Adrenal gland (tissue), 12 donors: ENCODE measurements around the gene VSX1. TPM values are rescaled to one million over a fixed set of nuclear protein-coding genes. Genes with fewer than 3 reads are reported as not detected.

Source experiments
- DNase-seq, 7 donors: peaks; one replicate each; pipeline ENCODE4 v3.0.0-alpha.2; 2019 to 2020
- H3K27ac ChIP-seq, 5 donors: fragments of 200-600 bp; sonication (generic) in 4 of 5; 1 replicate in 3 of 5; 2 replicates in 2 of 5; pipeline versions ENCODE4 v1.5.1 to v1.8.0; 2016 to 2020; ENCODE audit warnings: mild to moderate bottlenecking in 1 of 5
- H3K27me3 ChIP-seq: fragments of 200-600 bp; 2 replicates; pipeline ENCODE4 v1.8.0; 2021
- H3K36me3 ChIP-seq, 2 donors: fragments of 200-600 bp; replicated peaks in 1 of 2; 1 replicate in 1 of 2; 2 replicates in 1 of 2; pipeline versions ENCODE4 v1.5.1 to v1.8.0; 2018 to 2022
- H3K4me1 ChIP-seq, 2 donors: fragments of 200-600 bp; replicated peaks in 1 of 2; 1 replicate in 1 of 2; 2 replicates in 1 of 2; pipeline versions ENCODE4 v1.5.1 to v1.8.0; 2018 to 2021
- H3K4me3 ChIP-seq, 4 donors: fragments of 200-600 bp; sonication (generic) in 3 of 4; one replicate each; pipeline ENCODE4 v1.5.1; 2016 to 2018
- H3K9me3 ChIP-seq, 3 donors: fragments of 200-600 bp; sonication (generic) in 1 of 3; replicated peaks in 1 of 3; 1 replicate in 2 of 3; 2 replicates in 1 of 3; pipeline versions ENCODE4 v1.5.1 to v1.8.0; 2016 to 2021
- POLR2A ChIP-seq, 2 donors: fragments of 450-650 bp; IDR thresholded peaks; one replicate each; pipeline ENCODE4 v1.6.1; 2017; ENCODE audit warnings: antibody characterized with exemption in 2 of 2, mild to moderate bottlenecking in 2 of 2, moderate library complexity in 1 of 2
- WGBS, 4 donors: extraction: QIAGEN DNeasy Blood & Tissue Kit in 2 of 4; methylation state at CpG; one replicate each; pipeline versions ENCODE4 v1.1.5 to v1.1.7; 2013 to 2017; 5-methylcytosine and 5-hydroxymethylcytosine counted together
- intact Hi-C, 2 donors: fragments of 100-400 bp; cut with DNase I; formaldehyde crosslinking; loops; one replicate each; pipeline versions ENCODE4 v1.14.1 to v1.15.0; 2022 to 2023
- polyA plus RNA-seq, 3 donors: library from polyadenylated mRNA; stranded (reverse); fragments of 200-250 nt in 2 of 3; fragments of 350-450 nt in 1 of 3; fragmentation: Illumina TruSeq in 1 of 3; extraction: RNeasy Lipid Tissue Mini Kit (QIAGEN cat#74804) in 1 of 3; gene quantifications; one replicate each; pipeline ENCODE4 v1.2.3, GENCODE V29; 2013 to 2014
- total RNA-seq, 9 donors: library from RNA; depleted of rRNA in 4 of 9; stranded (reverse); fragments of >200 nt in 4 of 9; fragments of 120-200 nt in 1 of 9; fragmentation: NEBNext Ultra II Directional in 1 of 9; extraction: Animal tissue kit (Norgen Biotek cat#: 25700) in 1 of 9; gene quantifications; one replicate each; pipeline versions ENCODE4 v1.1.0 to v1.2.4, GENCODE V29; 2013 to 2023
- TF ChIP-seq, protein P1 (sequence below), 6 experiments: fragments of 450-650 bp in 4 of 6; fragments of 200-600 bp in 2 of 6; sonication (generic) in 1 of 6; IDR thresholded peaks; 1 replicate in 5 of 6; 2 replicates in 1 of 6; pipeline versions ENCODE4 v1.5.1 to v1.8.0; 2016 to 2021; ENCODE audit warnings: antibody characterized with exemption in 6 of 6, mild to moderate bottlenecking in 2 of 6, moderate library complexity in 1 of 6
- donor health status: healthy with polysubstance abuse.
- donor health status: Bipolar disorder and iron deficiency.
- donor health status: DM: yes; HTN: yes; CAD: no.
- donor health status: DM: no; HTN: no; CAD: no.
- donor health status: DM: no; HTN: no; CAD: no.
- donor health status: DM: yes; HTN: yes; CAD: no.

VSX1 gene
- total and polyA plus RNA-seq, 12 donors, result 0.06 to 2.2 (median 0.52) TPM; not detected in 1

DNA sequence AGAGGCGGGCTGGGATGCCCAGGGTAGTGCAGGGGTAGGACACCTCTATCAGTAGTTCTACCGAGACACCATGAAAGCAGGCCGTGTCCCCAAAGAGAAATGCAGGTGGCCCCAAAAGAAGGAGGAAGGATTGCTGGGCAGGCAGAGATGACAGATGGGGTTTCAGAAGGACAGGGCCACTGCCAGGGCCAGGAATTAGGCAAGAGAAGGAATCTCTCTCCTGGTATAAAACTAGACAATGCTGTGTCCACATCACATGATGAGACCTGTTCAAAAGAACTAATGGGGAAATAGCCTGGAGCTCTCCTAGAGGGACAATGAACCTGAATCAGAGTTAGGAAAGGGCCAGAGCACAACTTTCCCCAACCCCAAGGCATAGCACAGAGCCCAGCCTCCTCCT lies 21.6 kb upstream of the VSX1 start:
- 72 to 95% (median 86%) methylated on average over 3 of the region's 3 CpGs for WGBS, 4 donors
- TF ChIP-seq, protein P1, sequence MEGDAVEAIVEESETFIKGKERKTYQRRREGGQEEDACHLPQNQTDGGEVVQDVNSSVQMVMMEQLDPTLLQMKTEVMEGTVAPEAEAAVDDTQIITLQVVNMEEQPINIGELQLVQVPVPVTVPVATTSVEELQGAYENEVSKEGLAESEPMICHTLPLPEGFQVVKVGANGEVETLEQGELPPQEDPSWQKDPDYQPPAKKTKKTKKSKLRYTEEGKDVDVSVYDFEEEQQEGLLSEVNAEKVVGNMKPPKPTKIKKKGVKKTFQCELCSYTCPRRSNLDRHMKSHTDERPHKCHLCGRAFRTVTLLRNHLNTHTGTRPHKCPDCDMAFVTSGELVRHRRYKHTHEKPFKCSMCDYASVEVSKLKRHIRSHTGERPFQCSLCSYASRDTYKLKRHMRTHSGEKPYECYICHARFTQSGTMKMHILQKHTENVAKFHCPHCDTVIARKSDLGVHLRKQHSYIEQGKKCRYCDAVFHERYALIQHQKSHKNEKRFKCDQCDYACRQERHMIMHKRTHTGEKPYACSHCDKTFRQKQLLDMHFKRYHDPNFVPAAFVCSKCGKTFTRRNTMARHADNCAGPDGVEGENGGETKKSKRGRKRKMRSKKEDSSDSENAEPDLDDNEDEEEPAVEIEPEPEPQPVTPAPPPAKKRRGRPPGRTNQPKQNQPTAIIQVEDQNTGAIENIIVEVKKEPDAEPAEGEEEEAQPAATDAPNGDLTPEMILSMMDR (IDR thresholded peaks at IDR 0.05), result no peak
- no peak for TF ChIP-seq POLR2A (IDR thresholded peaks at IDR 0.05)
- no peaks in the 10 kb centered on the region for H3K27me3 ChIP-seq
- H3K27ac ChIP-seq, result no peak overlapping the region
- intact Hi-C loops, result no loop called here
- H3K4me3 ChIP-seq, result no peak overlapping the region
- no peaks in the 10 kb centered on the region for H3K9me3 ChIP-seq
- no peak for DNase-seq
- H3K4me1 ChIP-seq, result no peaks in the 10 kb centered on the region
- no peaks in the 10 kb centered on the region for H3K36me3 ChIP-seq

- Histone ChIP-seq H3K27ac (no peak overlapping the region), H3K4me3 (no peak overlapping the region), H3K4me1 (no peaks in the 10 kb centered on the region), H3K27me3 (no peaks in the 10 kb centered on the region), H3K9me3 (no peaks in the 10 kb centered on the region), H3K36me3 (no peaks in the 10 kb centered on the region)
- no peak for DNase-seq
- intact Hi-C loops, result no loop called here
- TF ChIP-seq POLR2A (IDR thresholded peaks at IDR 0.05), result no peak
- TF ChIP-seq, protein P1 (IDR thresholded peaks at IDR 0.05), result no peak
- WGBS, 4 donors, result 71 to 87% (median 74%) methylated on average over 3 of the region's 3 CpGs
Observed at GRCh38 chr20:25100914-25101313, 19.0 kb upstream of the VSX1 start.

GRCh38 chr20:25099601-25100140 lies 17.7 kb upstream of the VSX1 start:
- Histone ChIP-seq H3K9me3 (no peaks in the 10 kb centered on the region), H3K27me3 (peaks cover 4% of the 10 kb centered on the region), H3K4me3 (no peak overlapping the region), H3K4me1 (no peaks in the 10 kb centered on the region), H3K36me3 (no peaks in the 10 kb centered on the region), H3K27ac (no peak overlapping the region)
- intact Hi-C loops, result no loop called here
- 59 to 77% (median 65%) methylated on average over 4 of the region's 4 CpGs for WGBS, 4 donors
- TF ChIP-seq POLR2A (IDR thresholded peaks at IDR 0.05), result no peak
- TF ChIP-seq, protein P1 (IDR thresholded peaks at IDR 0.05), result no peak
- DNase-seq, result no peak

DNA sequence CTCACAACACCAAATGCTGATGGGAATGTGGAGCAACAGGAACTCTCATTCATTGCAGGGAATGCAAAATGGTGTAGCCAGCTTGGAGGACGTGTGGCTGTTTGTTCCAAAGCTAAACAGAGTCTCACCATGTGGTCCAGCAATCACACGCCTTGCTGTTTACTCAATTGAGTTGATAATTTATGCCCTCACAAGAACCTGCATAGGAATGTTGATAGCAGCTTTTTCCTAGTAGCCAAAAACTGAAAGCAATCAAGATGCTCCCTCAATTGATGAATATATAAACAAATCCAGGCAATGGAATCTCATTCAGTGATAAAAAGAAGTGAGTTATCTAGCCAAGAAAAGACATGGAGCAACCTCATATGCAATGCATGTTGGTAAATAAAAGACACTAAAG lies 15.6 kb upstream of the VSX1 start:
- 28 to 34% (median 30%) methylated on average over 2 of the region's 2 CpGs for WGBS, 4 donors
- Histone ChIP-seq H3K9me3 (no peaks in the 10 kb centered on the region), H3K36me3 (no peaks in the 10 kb centered on the region), H3K4me1 (no peaks in the 10 kb centered on the region), H3K4me3 (no peak overlapping the region), H3K27ac (no peak overlapping the region), H3K27me3 (peaks cover 4% of the 10 kb centered on the region)
- no peak for DNase-seq
- intact Hi-C loops, result no loop called here
- TF ChIP-seq POLR2A (IDR thresholded peaks at IDR 0.05), result no peak
- TF ChIP-seq, protein P1 (IDR thresholded peaks at IDR 0.05), result no peak
